NCI-H2227 treated with DMSO at 0.1 percent for 48 hours (cell line): ENCODE data around the gene PRKAR2B.
"Not testable (repeated sequence)": the region's sequence is repeated elsewhere in the genome, so short reads cannot be mapped to it uniquely, and the experiment has no call there.

Source experiments
- DNase-seq: peaks from one replicate; lab custom pipeline; 2025; lab: John Stamatoyannopoulos, UW

Gene PRKAR2B

GRCh38 chr7:107027208-107027607 lies 17.3 kb upstream of the PRKAR2B start:
- DNase-seq = no peak

DNA sequence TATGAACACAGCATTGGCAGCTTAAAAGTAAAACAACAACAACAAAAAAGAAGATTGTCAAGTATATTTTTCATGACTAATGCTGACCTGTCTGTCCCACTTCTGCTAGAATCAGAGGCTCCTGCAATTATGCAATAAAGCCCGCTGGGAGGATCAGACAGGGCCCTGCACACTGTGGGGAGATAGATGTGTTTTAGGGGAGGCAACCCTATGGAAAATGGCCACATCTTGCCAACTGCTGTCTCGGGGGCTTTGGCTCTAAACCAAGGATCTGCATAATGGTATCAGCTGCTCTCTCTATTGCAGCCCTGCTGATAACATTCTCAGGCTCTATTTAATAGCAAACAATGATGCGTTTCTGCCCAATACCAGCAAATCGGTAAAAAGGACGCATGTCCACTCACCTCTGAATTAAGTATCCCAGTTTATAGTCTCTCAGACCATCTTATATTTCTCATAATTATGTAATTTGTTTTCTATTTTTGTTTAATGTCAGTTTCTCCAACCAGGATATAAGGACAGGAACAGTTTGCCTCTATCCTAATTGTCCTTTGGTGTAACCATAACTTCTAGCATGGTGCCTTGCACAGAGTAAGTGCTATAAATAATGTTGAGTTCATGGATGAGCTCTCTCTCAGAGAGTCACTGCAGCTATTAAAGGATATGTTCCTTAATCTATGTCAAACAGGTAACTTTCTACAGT lies 15.3 kb upstream of the PRKAR2B start:
- peak; percentile 43 for DNase-seq

GRCh38 chr7:107029764-107030286 lies 14.7 kb upstream of the PRKAR2B start:
- DNase-seq = no peak

GRCh38 chr7:107032050-107032449 lies 12.5 kb upstream of the PRKAR2B start:
- DNase-seq = no peak

DNA sequence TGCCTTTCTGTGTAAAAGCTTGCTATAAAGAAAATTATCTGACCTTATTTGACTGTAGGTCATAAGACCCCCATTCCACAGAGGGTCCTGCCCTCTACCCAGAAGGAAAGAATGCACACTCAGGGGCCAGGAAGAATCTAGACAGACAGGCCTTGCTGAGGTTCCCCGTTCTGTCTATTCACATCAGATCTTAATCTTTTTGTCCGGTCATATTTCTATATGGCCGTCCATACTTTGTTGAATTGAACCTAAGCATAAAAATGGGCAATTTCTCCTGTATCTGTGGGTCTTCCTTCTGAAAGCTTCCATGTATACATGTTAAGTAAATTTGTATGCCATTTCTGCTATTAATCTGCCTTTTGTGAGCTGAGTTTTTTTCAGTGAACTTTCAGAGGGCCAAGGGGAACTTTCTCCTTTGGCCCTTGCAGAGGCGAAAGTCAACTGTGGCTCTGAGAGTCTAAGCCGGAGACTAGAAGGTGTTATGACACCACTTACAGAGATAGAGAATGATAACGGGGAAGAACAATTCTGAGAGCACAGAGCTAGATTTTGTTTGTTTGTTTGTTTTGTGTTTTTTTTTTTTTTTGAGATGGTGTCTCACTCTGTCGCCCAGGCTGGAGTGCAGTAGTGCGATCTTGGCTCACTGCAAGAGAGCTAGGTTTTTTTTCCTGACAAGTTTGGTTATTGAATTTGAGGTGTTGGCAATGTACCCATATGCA lies 11.6 kb upstream of the PRKAR2B start:
- DNase-seq = no peak

DNA sequence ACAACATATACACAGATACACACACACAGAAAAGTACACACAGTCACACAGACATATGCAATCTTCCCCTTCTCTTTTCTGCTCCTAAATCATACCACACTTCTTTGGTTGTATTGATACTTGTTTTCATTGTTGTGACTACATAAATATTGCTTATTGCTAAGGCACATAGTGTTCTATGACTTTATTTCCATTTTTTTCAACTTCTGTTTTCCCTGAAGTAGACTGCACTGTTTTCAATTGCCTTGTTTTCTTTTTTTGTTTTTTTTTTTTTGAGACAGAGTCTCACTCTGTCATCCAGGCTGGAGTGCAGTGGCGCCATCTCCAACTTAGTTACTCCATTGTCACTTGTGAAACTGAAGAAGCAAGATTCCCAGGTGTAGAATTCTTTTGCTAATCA lies 10.0 kb upstream of the PRKAR2B start:
- no peak for DNase-seq

DNA sequence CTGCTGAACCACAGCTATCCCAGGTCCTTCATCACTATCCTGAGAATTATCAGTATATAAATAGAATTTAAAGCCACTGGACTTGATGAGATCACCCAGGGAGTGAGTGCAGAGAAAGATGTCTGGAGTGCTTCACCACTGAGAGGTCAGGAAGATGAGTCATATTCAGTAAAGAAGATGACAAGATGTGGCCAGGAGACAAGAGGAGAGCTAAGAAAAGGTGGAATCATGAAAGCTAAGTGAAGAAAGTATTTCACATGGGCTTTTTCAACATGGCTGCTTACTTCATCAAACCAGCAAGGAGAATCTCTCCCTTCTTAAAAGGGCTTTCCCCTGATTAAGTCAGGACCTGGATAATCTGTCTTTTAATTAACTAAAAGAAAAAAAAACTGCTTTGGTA lies 9.1 kb upstream of the PRKAR2B start:
- peak; percentile 16 for DNase-seq

GRCh38 chr7:107036535-107036934 lies 8.0 kb upstream of the PRKAR2B start:
- DNase-seq = no peak

DNA sequence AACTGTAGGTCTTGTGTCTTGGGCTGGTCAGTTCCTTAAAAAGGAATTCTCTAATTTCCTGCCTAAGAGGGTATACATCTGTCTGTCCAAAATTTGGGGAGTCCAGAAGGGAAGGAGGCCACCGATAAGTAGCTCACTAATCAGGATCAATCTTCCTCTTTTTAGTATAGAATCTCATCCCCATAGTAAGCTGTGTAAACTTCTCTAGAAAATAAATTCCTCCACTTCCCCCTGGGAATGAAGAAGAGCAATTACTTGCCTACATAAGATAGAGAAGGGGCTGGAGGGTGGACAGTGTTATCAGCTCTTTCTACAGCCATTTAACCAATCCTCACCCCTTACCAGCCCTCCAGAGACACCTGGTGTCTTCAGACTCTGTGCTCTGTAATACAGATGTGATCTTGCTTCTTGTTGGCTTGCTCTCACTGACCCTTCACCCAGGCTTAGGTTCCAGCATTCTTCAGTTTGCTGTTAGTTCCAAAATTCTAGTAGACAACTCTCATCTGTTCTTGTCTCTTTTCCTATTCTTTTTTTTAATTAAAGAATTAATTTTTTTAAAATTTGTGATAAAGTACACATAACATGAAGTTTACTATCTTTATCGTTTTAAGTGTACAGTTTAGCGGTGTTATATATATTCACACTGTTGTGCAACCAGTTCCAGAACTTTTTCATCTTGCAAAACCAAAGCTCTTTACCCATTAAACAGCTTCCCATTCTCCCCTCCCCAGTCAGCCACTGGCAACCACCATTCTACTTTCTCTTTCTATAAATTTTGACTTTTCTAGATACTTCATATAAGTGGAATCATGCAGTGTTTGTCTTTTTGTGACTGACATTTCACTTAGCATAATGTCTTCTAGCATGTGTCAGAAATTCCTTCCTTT lies 6.5 kb upstream of the PRKAR2B start:
- no peak for DNase-seq

GRCh38 chr7:107039199-107039900 lies 5.2 kb upstream of the PRKAR2B start:
- DNase-seq = no peak

- DNase-seq = no peak
Observed at GRCh38 chr7:107041097-107041496, 3.4 kb upstream of the PRKAR2B start.

- not testable (repeated sequence) for DNase-seq
Observed at GRCh38 chr7:107041764-107042163, 2.7 kb upstream of the PRKAR2B start.

DNA sequence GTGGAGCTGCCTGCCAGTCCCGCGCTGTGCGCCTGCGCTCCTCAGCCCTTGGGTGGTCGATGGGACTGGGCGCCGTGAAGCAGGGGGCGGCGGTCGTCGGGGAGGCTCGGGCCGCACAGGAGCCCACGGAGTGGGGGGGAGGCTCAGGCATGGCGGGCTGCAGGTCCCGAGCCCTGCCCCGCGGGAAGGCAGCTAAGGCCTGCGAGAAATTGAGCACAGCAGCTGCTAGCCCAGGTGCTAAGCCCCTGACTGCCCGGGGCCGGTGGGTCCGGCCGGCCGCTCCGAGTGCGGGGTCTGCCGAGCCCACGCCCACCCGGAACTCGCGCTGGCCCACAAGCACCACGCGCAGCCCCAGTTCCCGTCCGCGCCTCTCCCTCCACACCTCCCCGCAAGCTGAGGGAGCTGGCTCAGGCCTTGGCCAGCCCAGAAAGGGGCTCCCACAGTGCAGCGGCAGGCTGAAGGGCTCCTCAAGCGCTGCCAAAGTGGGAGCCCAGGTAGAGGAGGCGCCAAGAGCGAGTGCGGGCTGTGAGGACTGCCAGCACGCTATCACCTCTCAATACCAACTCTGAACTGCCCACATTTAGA lies 2.1 kb upstream of the PRKAR2B start:
- DNase-seq = not testable (repeated sequence)

DNA sequence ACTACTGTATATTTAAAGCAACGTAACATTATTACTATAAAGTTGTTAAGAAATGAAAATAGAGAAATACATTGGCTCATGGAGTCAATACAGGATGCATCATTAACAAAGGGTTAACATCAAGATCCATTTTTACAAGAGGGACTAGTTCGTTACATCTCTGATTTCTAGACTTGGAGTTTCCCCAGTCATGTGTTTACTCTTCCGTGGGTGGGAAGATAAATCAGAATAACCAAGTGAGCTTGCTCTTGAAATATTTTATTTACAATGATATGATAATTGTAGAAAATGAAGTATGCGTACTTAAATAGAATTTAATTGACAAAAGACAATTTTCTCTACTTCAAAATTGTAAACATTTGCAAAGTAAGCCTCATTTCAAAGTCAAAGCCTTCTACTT lies 1.0 kb upstream of the PRKAR2B start:
- peak; percentile 10 for DNase-seq

DNA sequence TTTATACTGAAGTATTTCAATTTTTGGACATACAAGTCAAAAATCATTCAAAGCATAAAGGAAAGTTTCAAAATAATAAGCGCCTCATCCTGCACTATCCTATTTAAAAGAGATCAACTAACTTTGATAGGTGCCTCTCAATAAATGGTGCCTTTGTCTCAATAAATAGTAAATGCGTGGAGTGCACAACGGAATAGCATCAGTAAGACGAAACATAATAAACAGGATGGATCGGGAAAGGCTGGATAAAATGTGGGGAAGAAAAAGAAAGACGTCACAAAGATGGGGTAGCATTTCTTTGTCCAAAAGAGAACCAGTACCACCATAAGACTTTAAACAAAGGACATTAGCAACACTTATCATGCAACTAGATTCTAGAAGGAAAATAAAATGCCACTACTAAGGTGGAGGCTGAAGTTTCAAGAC lies 571 bp upstream of the PRKAR2B start:
- no peak for DNase-seq

DNA sequence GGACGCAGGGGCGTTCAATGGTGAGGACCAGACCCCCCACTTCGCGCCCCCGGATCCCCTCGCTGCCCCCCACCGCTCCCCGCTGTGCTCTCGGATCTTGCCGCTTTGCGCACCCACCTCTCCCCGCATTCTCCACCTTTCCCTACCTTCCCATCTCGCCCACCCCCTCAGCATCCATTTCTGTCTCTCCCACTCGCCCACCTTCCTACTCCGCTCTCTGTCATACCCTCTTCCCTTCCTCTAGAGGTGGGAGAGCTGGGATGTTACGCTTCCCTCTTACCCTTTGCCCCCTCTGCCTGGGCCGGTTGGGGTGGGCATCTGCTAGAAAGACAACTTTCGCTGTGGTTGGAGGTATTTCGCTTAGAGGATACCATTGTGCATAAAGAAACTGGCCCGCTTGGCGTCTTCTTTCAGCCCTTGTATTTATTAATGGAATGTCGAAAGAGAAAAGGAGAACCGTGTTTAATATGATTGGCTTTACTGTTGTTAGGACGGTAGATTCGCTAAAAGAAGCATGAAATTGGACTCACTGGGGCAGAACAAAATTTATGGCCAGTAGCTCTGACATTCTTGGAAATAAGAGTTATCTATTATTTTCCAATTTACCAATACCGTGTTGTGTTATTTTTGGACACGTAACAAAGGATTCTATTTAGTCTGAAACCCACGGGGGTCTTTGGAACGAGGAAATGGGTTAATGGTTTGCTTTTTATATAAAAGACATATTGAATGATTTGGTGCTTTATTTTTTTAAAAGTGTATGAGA lies 873 bp downstream of the PRKAR2B start:
- peak; percentile 23 for DNase-seq

DNA sequence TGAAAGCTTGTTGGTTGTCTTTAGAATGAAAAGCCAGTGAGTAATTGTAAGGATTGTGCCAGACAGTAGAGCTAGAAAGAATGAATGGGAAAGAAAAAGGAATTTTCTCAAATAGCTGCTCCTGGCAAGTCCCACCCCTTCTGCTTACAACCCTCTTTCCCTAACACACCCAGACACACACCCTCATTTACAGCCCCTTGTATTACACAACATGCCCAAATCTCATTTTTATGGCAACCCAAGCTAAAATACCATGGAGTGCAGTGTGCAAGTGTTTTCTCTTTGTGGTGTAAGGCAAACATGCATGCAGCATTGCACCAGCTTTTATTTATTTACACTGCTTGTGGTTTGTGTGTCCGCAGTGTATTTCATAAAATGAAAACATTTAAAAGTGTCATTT lies 1.5 kb downstream of the PRKAR2B start:
- no peak for DNase-seq

- DNase-seq = no peak
Observed at GRCh38 chr7:107046491-107047259, 2.2 kb downstream of the PRKAR2B start.

DNA sequence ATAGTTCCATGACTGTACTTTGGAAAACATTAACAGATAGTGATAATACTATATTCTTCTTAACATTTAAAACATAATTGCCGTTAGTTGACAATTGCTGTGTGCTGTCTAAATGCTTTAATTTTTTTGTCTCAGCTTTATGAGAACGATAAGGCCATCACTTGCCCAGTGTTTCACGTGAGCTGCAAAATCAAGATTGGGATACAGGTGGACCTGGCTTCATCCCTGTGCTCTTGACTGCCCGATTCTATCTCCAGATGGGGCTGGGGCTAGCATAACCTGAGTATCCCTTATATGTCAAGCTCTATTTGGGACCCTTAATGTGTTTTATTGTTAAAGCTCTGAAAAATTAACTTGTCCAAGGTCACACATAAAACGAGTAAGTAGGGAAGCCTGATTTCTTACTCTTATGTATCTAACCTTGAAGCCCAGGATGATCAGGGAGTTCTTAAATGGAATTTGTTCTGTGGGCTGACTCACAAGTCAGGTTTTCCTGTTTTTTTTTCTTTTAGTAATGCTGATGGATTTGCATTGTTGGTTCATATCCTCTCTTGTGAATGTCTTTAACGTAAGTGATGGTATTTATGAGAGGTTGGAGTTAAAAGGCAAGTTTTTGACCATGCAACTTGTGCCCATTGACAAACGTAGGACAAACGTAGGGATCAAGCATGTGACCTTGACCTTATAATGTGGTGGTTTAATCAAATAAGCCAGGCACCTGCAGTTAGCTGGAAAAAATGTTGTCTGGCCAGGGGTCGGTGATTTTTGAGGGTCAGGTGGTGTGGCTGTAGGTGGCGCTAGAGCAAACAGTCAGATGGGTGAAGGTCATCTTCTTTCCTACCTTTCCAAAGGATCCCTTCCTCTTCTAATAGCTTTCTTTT lies 3.6 kb downstream of the PRKAR2B start:
- DNase-seq = no peak
